Measurements from ENCODE around the gene GPRASP1. TPM values are rescaled to one million over a fixed set of nuclear protein-coding genes. Genes with fewer than 3 reads are reported as not detected.

Gene GPRASP1
- total and polyA plus RNA-seq, 10 of the 15 experiments (the other 5 are each of a cell fraction or from before 2014, with no cell fraction given) = 0.03 to 0.46 (median 0.14) TPM

- intact Hi-C loops (cut with micrococcal nuclease; ENCODE audit: unreplicated experiment) = no loop called here
- ChIA-PET SMC1A (ENCODE audit: uncharacterized antibody, unreplicated experiment) (interaction anchor here (2.5 kb wide), 1 partner anchor 11 kb away, joined by 6 read pairs; the partner anchor contains the start of gene ARMCX5), RAD21 (ENCODE audit: unreplicated experiment) (no interaction called here), CTCF (no interaction called here), POLR2A (no interaction called here)
- H3K79me2 ChIP-seq (ENCODE audit: control insufficient read depth, insufficient read depth, low read length) = no peaks in the 10 kb centered on the region
- no TSS peak for BruUV-seq (replicated peaks)
- H3K4me2 ChIP-seq (ENCODE audit: control insufficient read depth, insufficient read depth) = no peak overlapping the region
- no peaks in the 10 kb centered on the region; the same call in 2 of the 3 replicates for H3K9me3 ChIP-seq (replicated peaks; ENCODE audit: control insufficient read depth, insufficient read depth, low read length)
- 39% methylated on average over 4 of the region's 4 CpGs for WGBS (ENCODE audit: insufficient coverage, insufficient replicate concordance, low lambda C conversion rate, missing lambda C conversion rate)
- no peak overlapping the region for H3K27ac ChIP-seq (ENCODE audit: control insufficient read depth, insufficient read depth)
- no peak for DNase-seq (ENCODE audit: low read depth, low spot score)
- no peak overlapping the region for H3K4me3 ChIP-seq
- H3K36me3 ChIP-seq (ENCODE audit: control insufficient read depth in 2 of 2, insufficient read depth in 2 of 2, low read length in 1 of 2) = no peaks in the 10 kb centered on the region
- no peaks in the 10 kb centered on the region for H3K4me1 ChIP-seq (ENCODE audit: control insufficient read depth, insufficient read depth, low read length)
- no peak overlapping the region for H2AFZ ChIP-seq (ENCODE audit: control insufficient read depth, low read depth, low read length)
- no peaks in the 10 kb centered on the region for H3K27me3 ChIP-seq (replicated peaks in 1 of 2; ENCODE audit: control insufficient read depth in 2 of 2, insufficient read depth in 2 of 2, low read length in 1 of 2)
- no peaks in the 10 kb centered on the region for H4K20me1 ChIP-seq (ENCODE audit: control insufficient read depth, insufficient read depth)
- in situ Hi-C loops (cut with MboI) = no loop called here
- H3K9ac ChIP-seq (ENCODE audit: control insufficient read depth, insufficient read depth, low read length) = no peak overlapping the region
- no peak for ATAC-seq
- TF ChIP-seq ZNF622 (IDR thresholded peaks at IDR 0.05) (no peak), ETV6 (conservative IDR thresholded peaks at IDR 0.05 in 1 of 2, IDR thresholded peaks at IDR 0.05 in 1 of 2; ENCODE audit: borderline replicate concordance in 1 of 2, low read depth in 1 of 2) (no peak), KLF5 (IDR thresholded peaks at IDR 0.05; ENCODE audit: partially characterized antibody) (no peak), DPF2 (IDR thresholded peaks at IDR 0.05) (no peak), POU2F2 (IDR thresholded peaks at IDR 0.05; ENCODE audit: borderline replicate concordance, low read depth, low read length) (no peak), MEF2B (IDR thresholded peaks at IDR 0.05; ENCODE audit: partially characterized antibody, poor library complexity, severe bottlenecking) (no peak), KAT2A (conservative IDR thresholded peaks at IDR 0.05; ENCODE audit: control insufficient read depth, low read depth, low read length) (no peak), ZNF207 (IDR thresholded peaks at IDR 0.05; ENCODE audit: borderline replicate concordance) (no peak)
- FAIRE-seq = no peak
Observed at GRCh38 chrX:102610905-102611304, 40.4 kb upstream of the GPRASP1 start.

DNA sequence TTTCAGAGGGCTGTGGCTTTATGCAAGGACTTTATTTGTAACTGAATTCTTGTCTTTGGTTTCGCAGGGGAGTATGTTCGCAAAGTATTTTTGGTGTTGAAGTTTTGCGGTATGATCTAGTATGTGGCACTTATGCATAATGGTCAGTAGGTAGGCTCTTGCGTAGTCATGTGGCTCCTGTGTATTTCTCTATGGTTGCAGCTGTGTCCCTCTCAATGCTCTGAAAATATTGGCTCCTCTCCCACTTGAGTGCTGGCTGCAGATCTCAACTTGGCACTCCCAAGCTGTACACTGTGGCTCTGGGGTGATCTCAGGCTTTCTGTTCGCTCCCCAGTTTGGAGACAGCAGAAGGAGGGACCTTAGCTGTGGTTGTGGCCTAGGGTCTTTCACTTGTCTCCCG is 27.2 kb upstream of the GPRASP1 start:
- no peaks in the 10 kb centered on the region for H3K4me1 ChIP-seq (ENCODE audit: control insufficient read depth, insufficient read depth, low read length)
- no peak overlapping the region for H2AFZ ChIP-seq (ENCODE audit: control insufficient read depth, low read depth, low read length)
- ChIA-PET POLR2A (no interaction called here), RAD21 (ENCODE audit: unreplicated experiment) (no interaction called here), SMC1A (ENCODE audit: uncharacterized antibody, unreplicated experiment) (interaction anchor here (0.7 kb wide), 1 partner anchor 126 kb away, joined by 3 read pairs; no protein-coding TSS in a partner anchor), CTCF (no interaction called here)
- ATAC-seq (no peak), DNase-seq (ENCODE audit: low read depth, low spot score) (no peak), FAIRE-seq (no peak)
- no peak overlapping the region for H3K4me2 ChIP-seq (ENCODE audit: control insufficient read depth, insufficient read depth)
- in situ Hi-C loops (cut with MboI) (no loop called here), intact Hi-C loops (cut with micrococcal nuclease; ENCODE audit: unreplicated experiment) (no loop called here)
- H3K9me3 ChIP-seq (replicated peaks; ENCODE audit: control insufficient read depth, insufficient read depth, low read length) = no peaks in the 10 kb centered on the region; the same call in 1 of the 3 replicates
- 70% methylated on average over 6 of the region's 6 CpGs for WGBS (ENCODE audit: insufficient coverage, insufficient replicate concordance, low lambda C conversion rate, missing lambda C conversion rate)
- no peak overlapping the region for H3K9ac ChIP-seq (ENCODE audit: control insufficient read depth, insufficient read depth, low read length)
- H3K4me3 ChIP-seq = no peak overlapping the region
- H3K36me3 ChIP-seq (ENCODE audit: control insufficient read depth in 2 of 2, insufficient read depth in 2 of 2, low read length in 1 of 2) = no peaks in the 10 kb centered on the region
- H3K27ac ChIP-seq (ENCODE audit: control insufficient read depth, insufficient read depth) = no peak overlapping the region
- no peaks in the 10 kb centered on the region for H3K27me3 ChIP-seq (replicated peaks in 1 of 2; ENCODE audit: control insufficient read depth in 2 of 2, insufficient read depth in 2 of 2, low read length in 1 of 2)
- no peaks in the 10 kb centered on the region for H3K79me2 ChIP-seq (ENCODE audit: control insufficient read depth, insufficient read depth, low read length)
- BruUV-seq (replicated peaks) = no TSS peak
- no peaks in the 10 kb centered on the region for H4K20me1 ChIP-seq (ENCODE audit: control insufficient read depth, insufficient read depth)
- TF ChIP-seq, protein P1, sequence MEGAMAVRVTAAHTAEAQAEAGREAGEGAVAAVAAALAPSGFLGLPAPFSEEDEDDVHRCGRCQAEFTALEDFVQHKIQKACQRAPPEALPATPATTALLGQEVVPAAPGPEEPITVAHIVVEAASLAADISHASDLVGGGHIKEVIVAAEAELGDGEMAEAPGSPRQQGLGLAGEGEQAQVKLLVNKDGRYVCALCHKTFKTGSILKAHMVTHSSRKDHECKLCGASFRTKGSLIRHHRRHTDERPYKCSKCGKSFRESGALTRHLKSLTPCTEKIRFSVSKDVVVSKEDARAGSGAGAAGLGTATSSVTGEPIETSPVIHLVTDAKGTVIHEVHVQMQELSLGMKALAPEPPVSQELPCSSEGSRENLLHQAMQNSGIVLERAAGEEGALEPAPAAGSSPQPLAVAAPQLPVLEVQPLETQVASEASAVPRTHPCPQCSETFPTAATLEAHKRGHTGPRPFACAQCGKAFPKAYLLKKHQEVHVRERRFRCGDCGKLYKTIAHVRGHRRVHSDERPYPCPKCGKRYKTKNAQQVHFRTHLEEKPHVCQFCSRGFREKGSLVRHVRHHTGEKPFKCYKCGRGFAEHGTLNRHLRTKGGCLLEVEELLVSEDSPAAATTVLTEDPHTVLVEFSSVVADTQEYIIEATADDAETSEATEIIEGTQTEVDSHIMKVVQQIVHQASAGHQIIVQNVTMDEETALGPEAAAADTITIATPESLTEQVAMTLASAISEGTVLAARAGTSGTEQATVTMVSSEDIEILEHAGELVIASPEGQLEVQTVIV (IDR thresholded peaks at IDR 0.05; ENCODE audit: borderline replicate concordance, partially characterized antibody) = no peak
- no peak for TF ChIP-seq ZBTB11 (CRISPR knock-in tag; IDR thresholded peaks at IDR 0.05)
- no peak for TF ChIP-seq SMARCA5 (IDR thresholded peaks at IDR 0.05)
- TF ChIP-seq HDAC2 (IDR thresholded peaks at IDR 0.05) = no peak
- no peak for TF ChIP-seq SP1 (IDR thresholded peaks at IDR 0.05; ENCODE audit: low read depth, low read length)
- TF ChIP-seq IKZF1 (conservative IDR thresholded peaks at IDR 0.05) = no peak
